ENCODE data around the gene SPATA16. TPM values are rescaled to one million over a fixed set of nuclear protein-coding genes. Genes with fewer than 3 reads are reported as not detected.

The SPATA16 gene
- polyA plus RNA-seq, 1 experiment, result not detected

GRCh38 chr3:172905451-172905850 lies 235.6 kb downstream of the SPATA16 start:
- H3K27me3 ChIP-seq (ENCODE audit: control insufficient read depth, insufficient read depth, low read length), result peaks cover 4% of the 10 kb centered on the region
- ChIA-PET CTCF (no interaction called here), POLR2A (no interaction called here)
- no peak for TF ChIP-seq CTCF (IDR thresholded peaks at IDR 0.05; ENCODE audit: low read depth, low read length)
- DNase-seq (ENCODE audit: low read depth, low spot score), result no peak
- no peak overlapping the region for H3K4me3 ChIP-seq (ENCODE audit: low read depth, low read length)
- H3K27ac ChIP-seq (ENCODE audit: low read depth, low read length), result no peak overlapping the region
- no peaks in the 10 kb centered on the region for H3K9me3 ChIP-seq (ENCODE audit: control insufficient read depth, insufficient read depth, low read length)

- H3K27me3 ChIP-seq (ENCODE audit: control insufficient read depth, insufficient read depth, low read length), result peaks cover 4% of the 10 kb centered on the region
- ChIA-PET CTCF (no interaction called here), POLR2A (no interaction called here)
- H3K27ac ChIP-seq (ENCODE audit: low read depth, low read length), result no peak overlapping the region
- DNase-seq (ENCODE audit: low read depth, low spot score), result no peak
- TF ChIP-seq CTCF (IDR thresholded peaks at IDR 0.05; ENCODE audit: low read depth, low read length), result no peak
- H3K4me3 ChIP-seq (ENCODE audit: low read depth, low read length), result no peak overlapping the region
- no peaks in the 10 kb centered on the region for H3K9me3 ChIP-seq (ENCODE audit: control insufficient read depth, insufficient read depth, low read length)
Measured at GRCh38 chr3:172904711-172905373, 236.2 kb downstream of the SPATA16 start.

GRCh38 chr3:172903642-172904320 lies 237.3 kb downstream of the SPATA16 start:
- Histone ChIP-seq H3K27ac (ENCODE audit: low read depth, low read length) (no peak overlapping the region), H3K27me3 (ENCODE audit: control insufficient read depth, insufficient read depth, low read length) (peaks cover 4% of the 10 kb centered on the region), H3K9me3 (ENCODE audit: control insufficient read depth, insufficient read depth, low read length) (no peaks in the 10 kb centered on the region), H3K4me3 (ENCODE audit: low read depth, low read length) (no peak overlapping the region)
- ChIA-PET CTCF (no interaction called here), POLR2A (no interaction called here)
- no peak for DNase-seq (ENCODE audit: low read depth, low spot score)
- TF ChIP-seq CTCF (IDR thresholded peaks at IDR 0.05; ENCODE audit: low read depth, low read length), result no peak

- no peak for DNase-seq (ENCODE audit: low read depth, low spot score)
- Histone ChIP-seq H3K27ac (ENCODE audit: low read depth, low read length) (no peak overlapping the region), H3K27me3 (ENCODE audit: control insufficient read depth, insufficient read depth, low read length) (no peaks in the 10 kb centered on the region), H3K4me3 (ENCODE audit: low read depth, low read length) (no peak overlapping the region), H3K9me3 (ENCODE audit: control insufficient read depth, insufficient read depth, low read length) (no peaks in the 10 kb centered on the region)
- ChIA-PET POLR2A (no interaction called here), CTCF (no interaction called here)
- no peak for TF ChIP-seq CTCF (IDR thresholded peaks at IDR 0.05; ENCODE audit: low read depth, low read length)
Measured at GRCh38 chr3:172892158-172892557, 248.9 kb downstream of the SPATA16 start.

GRCh38 chr3:172885704-172886103 lies 255.3 kb downstream of the SPATA16 start:
- H3K27ac ChIP-seq (ENCODE audit: low read depth, low read length), result no peak overlapping the region
- ChIA-PET CTCF (no interaction called here), POLR2A (no interaction called here)
- no peak for DNase-seq (ENCODE audit: low read depth, low spot score)
- TF ChIP-seq CTCF (IDR thresholded peaks at IDR 0.05; ENCODE audit: low read depth, low read length), result no peak
- no peak overlapping the region for H3K4me3 ChIP-seq (ENCODE audit: low read depth, low read length)
- H3K9me3 ChIP-seq (ENCODE audit: control insufficient read depth, insufficient read depth, low read length), result no peaks in the 10 kb centered on the region
- H3K27me3 ChIP-seq (ENCODE audit: control insufficient read depth, insufficient read depth, low read length), result no peaks in the 10 kb centered on the region
